Keratinocyte (primary cell): ENCODE measurements around the gene PCSK6. TPM values are rescaled to one million over a fixed set of nuclear protein-coding genes. Genes with fewer than 3 reads are reported as not detected.

Source experiments
- DNase-seq: peaks from one replicate; pipeline ENCODE4 v3.0.0-alpha.2; 2011; ENCODE audit warnings: low read depth, missing footprints, low spot score
- FAIRE-seq: peaks from 2 replicates; lab custom pipeline; 2011; peaks lifted over from hg19 to GRCh38; lab: Jason Lieb, UNC
- H2AFZ ChIP-seq: 2 replicates; pipeline ENCODE4 v1.6.0; 2012; ENCODE audit warnings: low read length, control low read depth, inconsistent platforms; ENCODE audit not compliant: control insufficient read depth
- H3K27ac ChIP-seq: 2 replicates; pipeline ENCODE4 v1.5.1; 2011; ENCODE audit warnings: low read length; ENCODE audit not compliant: control insufficient read depth, insufficient read depth
- H3K27me3 ChIP-seq: 3 replicates; pipeline ENCODE4 v1.6.0; 2011; ENCODE audit warnings: low read length; ENCODE audit not compliant: control insufficient read depth, insufficient read depth; ENCODE audit errors: extremely low read depth
- H3K36me3 ChIP-seq, 2 experiments: 2 replicates in 1 of 2; 3 replicates in 1 of 2; pipeline ENCODE4 v1.5.1; 2011; ENCODE audit warnings: low read length in 2 of 2, mild to moderate bottlenecking in 1 of 2; ENCODE audit not compliant: control insufficient read depth in 2 of 2, insufficient read depth in 2 of 2; ENCODE audit errors: extremely low read depth in 1 of 2
- H3K4me1 ChIP-seq: 3 replicates; pipeline ENCODE4 v1.5.1; 2011; ENCODE audit warnings: low read length; ENCODE audit not compliant: control insufficient read depth, insufficient read depth; ENCODE audit errors: extremely low read depth
- H3K4me2 ChIP-seq: 3 replicates; pipeline ENCODE4 v1.6.0; 2011; ENCODE audit warnings: low read depth, low read length; ENCODE audit not compliant: control insufficient read depth, insufficient read depth; ENCODE audit errors: extremely low read depth
- H3K4me3 ChIP-seq, 3 experiments: fragments of 200-600 bp in 1 of 3; sonication (generic) in 1 of 3; 2 replicates in 2 of 3; 3 replicates in 1 of 3; pipeline ENCODE4 v1.5.1; 2011 to 2016; ENCODE audit warnings: low read length in 3 of 3, mild to moderate bottlenecking in 3 of 3, control low read depth in 2 of 3, inconsistent platforms in 1 of 3, low read depth in 1 of 3, mixed read lengths in 1 of 3, mixed run types in 1 of 3, moderate library complexity in 1 of 3; ENCODE audit not compliant: control insufficient read depth in 2 of 3, insufficient read depth in 2 of 3; ENCODE audit errors: extremely low read depth in 1 of 3
- H3K79me2 ChIP-seq: 2 replicates; pipeline ENCODE4 v1.6.0; 2012; ENCODE audit warnings: low read length; ENCODE audit not compliant: control insufficient read depth, insufficient read depth
- H3K9ac ChIP-seq: 3 replicates; pipeline ENCODE4 v1.6.0; 2011; ENCODE audit warnings: low read length; ENCODE audit not compliant: control insufficient read depth, insufficient read depth; ENCODE audit errors: extremely low read depth
- H3K9me1 ChIP-seq: 3 replicates; pipeline ENCODE4 v1.6.0; 2011; ENCODE audit warnings: low read length; ENCODE audit not compliant: control insufficient read depth, insufficient read depth; ENCODE audit errors: extremely low read depth
- H3K9me3 ChIP-seq: 2 replicates; pipeline ENCODE4 v1.5.1; 2012; ENCODE audit warnings: low read depth, low read length; ENCODE audit not compliant: control insufficient read depth
- H4K20me1 ChIP-seq: 3 replicates; pipeline ENCODE4 v1.6.0; 2011; ENCODE audit warnings: low read length; ENCODE audit not compliant: control insufficient read depth, insufficient read depth; ENCODE audit errors: extremely low read depth
- EZH2 ChIP-seq: IDR thresholded peaks from one replicate; pipeline ENCODE4 v1.6.1; 2012; ENCODE audit warnings: inconsistent platforms, mild to moderate bottlenecking, low read length, moderate library complexity
- dilution Hi-C: fragments of 300-500 bp; cut with MboI; formaldehyde crosslinking; loops from one replicate; pipeline ENCODE4 v1.7.0; 2020; ENCODE audit warnings: low sequenced_read_pairs; ENCODE audit not compliant: extremely low pct_ligation_motif_present
- polyA plus RNA-seq, 5 experiments: library from polyadenylated mRNA; depleted of rRNA in 3 of 5; stranded (reverse) in 3 of 5; stranded (forward) in 1 of 5; unstranded in 1 of 5; fragments of >200 nt; gene quantifications; 1 replicate in 1 of 5; 2 replicates in 3 of 5; 3 replicates in 1 of 5; pipeline versions ENCODE4 v1.2.1 to v1.2.3, GENCODE V29; 2011 to 2012; ENCODE audit warnings: missing spikeins in 2 of 5, low read depth in 1 of 5, low replicate concordance in 1 of 5
- TF ChIP-seq, protein P1 (sequence below), 3 experiments: IDR thresholded peaks in 1 of 3; conservative IDR thresholded peaks in 1 of 3; optimal IDR thresholded peaks in 1 of 3; 2 replicates in 2 of 3; 3 replicates in 1 of 3; pipeline versions ENCODE3 to v1.5.1; 2011; ENCODE audit warnings: low read length in 3 of 3, mild to moderate bottlenecking in 3 of 3, moderate library complexity in 2 of 3, control low read depth in 1 of 3, inconsistent platforms in 1 of 3; ENCODE audit not compliant: insufficient read depth in 2 of 3; ENCODE audit errors: extremely low read depth in 1 of 3

The PCSK6 gene
- polyA plus RNA-seq, 1 donor (not counting 4 experiments of a cell fraction or from before 2014, with no cell fraction given), result 3.1 TPM

DNA sequence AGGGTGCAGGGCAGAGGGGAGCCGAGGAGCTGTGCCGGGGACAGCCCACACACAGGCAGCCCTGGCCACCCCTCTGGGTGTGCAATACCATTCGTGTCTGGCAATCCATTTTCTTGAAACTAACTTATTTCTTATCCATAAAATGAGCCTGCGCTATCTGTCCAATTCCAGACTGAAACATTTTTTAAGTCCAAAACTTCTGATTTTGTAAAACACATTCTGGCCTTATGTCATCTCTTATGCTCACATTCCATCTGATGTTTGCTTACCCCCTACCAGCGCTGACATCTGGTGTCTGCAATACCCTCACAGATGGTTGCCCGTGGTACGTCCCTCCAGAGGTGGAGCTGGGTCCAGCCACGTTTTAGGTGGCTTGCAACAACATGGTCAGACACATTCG is 31.8 kb downstream of the PCSK6 start:
- DNase-seq, result no peak

DNA sequence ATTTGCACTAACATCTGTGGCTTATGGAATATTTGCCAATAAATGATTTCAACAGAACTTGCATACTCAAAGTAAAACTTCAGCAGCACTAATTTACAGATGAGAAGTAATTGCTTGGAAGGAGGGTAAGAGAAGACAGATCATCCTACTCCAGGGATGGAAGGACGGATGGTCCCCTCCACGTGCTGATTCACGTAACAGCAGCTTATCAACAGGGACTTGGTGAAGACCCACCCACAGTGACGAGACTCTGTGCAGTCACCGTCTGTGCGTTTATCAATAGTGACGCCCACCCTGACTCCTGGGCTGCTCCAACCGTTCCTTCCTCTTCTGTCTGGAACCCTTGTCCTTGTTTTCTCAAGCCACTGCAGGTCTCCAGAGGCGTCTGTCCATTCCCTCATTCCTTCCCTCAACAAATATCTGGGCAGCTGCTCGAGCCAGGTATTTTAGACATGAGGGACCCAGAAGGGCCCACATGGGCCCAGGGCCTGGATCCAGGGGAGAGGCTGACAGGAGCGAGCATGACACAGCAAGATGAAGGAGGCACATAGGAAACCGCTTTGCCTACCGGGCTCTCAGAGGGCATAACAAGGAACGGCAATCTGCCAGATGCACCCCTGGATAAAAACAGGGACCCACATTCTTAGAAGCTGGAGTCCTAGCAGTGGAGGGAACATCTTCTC is 33.3 kb downstream of the PCSK6 start:
- no peak overlapping the region for H3K27ac ChIP-seq
- dilution Hi-C loops, result no loop called here
- no peak for TF ChIP-seq EZH2

More for the DNA sequence above, 31.8 kb downstream of the PCSK6 start:
- Histone ChIP-seq H3K9me1 (no peaks in the 10 kb centered on the region), H3K36me3 (no peaks in the 10 kb centered on the region), H2AFZ (no peak overlapping the region), H3K27me3 (no peaks in the 10 kb centered on the region), H3K27ac (no peak overlapping the region), H3K9me3 (no peaks in the 10 kb centered on the region), H3K79me2 (no peaks in the 10 kb centered on the region), H4K20me1 (no peaks in the 10 kb centered on the region), H3K9ac (no peak overlapping the region), H3K4me2 (no peak overlapping the region), H3K4me1 (no peaks in the 10 kb centered on the region), H3K4me3 (no peak overlapping the region)
- TF ChIP-seq EZH2, result no peak
- TF ChIP-seq, protein P1, sequence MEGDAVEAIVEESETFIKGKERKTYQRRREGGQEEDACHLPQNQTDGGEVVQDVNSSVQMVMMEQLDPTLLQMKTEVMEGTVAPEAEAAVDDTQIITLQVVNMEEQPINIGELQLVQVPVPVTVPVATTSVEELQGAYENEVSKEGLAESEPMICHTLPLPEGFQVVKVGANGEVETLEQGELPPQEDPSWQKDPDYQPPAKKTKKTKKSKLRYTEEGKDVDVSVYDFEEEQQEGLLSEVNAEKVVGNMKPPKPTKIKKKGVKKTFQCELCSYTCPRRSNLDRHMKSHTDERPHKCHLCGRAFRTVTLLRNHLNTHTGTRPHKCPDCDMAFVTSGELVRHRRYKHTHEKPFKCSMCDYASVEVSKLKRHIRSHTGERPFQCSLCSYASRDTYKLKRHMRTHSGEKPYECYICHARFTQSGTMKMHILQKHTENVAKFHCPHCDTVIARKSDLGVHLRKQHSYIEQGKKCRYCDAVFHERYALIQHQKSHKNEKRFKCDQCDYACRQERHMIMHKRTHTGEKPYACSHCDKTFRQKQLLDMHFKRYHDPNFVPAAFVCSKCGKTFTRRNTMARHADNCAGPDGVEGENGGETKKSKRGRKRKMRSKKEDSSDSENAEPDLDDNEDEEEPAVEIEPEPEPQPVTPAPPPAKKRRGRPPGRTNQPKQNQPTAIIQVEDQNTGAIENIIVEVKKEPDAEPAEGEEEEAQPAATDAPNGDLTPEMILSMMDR (optimal IDR thresholded peaks at IDR 0.05 in 1 of 3, IDR thresholded peaks at IDR 0.05 in 1 of 3, conservative IDR thresholded peaks at IDR 0.05 in 1 of 3; ENCODE audit: extremely low read depth in 1 of 3, insufficient read depth in 2 of 3, low read length in 3 of 3), result no peak
- dilution Hi-C loops, result no loop called here
- FAIRE-seq, result no peak

More for the DNA sequence above, 33.3 kb downstream of the PCSK6 start:
- Histone ChIP-seq H3K4me1 (no peaks in the 10 kb centered on the region), H3K9me3 (no peaks in the 10 kb centered on the region), H2AFZ (no peak overlapping the region), H3K4me2 (no peak overlapping the region), H3K79me2 (no peaks in the 10 kb centered on the region), H3K36me3 (no peaks in the 10 kb centered on the region), H3K9ac (no peak overlapping the region), H3K9me1 (no peaks in the 10 kb centered on the region), H3K4me3 (no peak overlapping the region), H4K20me1 (no peaks in the 10 kb centered on the region), H3K27me3 (no peaks in the 10 kb centered on the region)
- FAIRE-seq (no peak), DNase-seq (no peak)
